HCT116 (cell line): ENCODE measurements around the gene CACNB1.

Experiments used
- CEBPB ChIP-seq: IDR thresholded peaks from 2 replicates; pipeline ENCODE4 v1.6.1; 2012; ENCODE audit warnings: low read depth
- CTCF ChIP-seq, 3 experiments: fragments of 200-600 bp in 1 of 3; sonication (generic) in 1 of 3; IDR thresholded peaks in 2 of 3; conservative IDR thresholded peaks in 1 of 3; 2 replicates each; pipeline ENCODE4 v1.5.1; 2012 to 2017; ENCODE audit warnings: low read depth in 2 of 3, low read length in 2 of 3, antibody characterized with exemption in 1 of 3, borderline replicate concordance in 1 of 3, control low read depth in 1 of 3, mild to moderate bottlenecking in 1 of 3, mixed read lengths in 1 of 3, mixed run types in 1 of 3, moderate library complexity in 1 of 3; ENCODE audit not compliant: insufficient read depth in 1 of 3
- POLR2A ChIP-seq: IDR thresholded peaks from 2 replicates; pipeline ENCODE4 v1.7.0; 2011; ENCODE audit warnings: borderline replicate concordance; ENCODE audit not compliant: insufficient read depth, insufficient read length; ENCODE audit errors: extremely low read depth
- RAD21 ChIP-seq: IDR thresholded peaks from 2 replicates; pipeline ENCODE4 v1.6.1; 2012; ENCODE audit warnings: low read depth, mild to moderate bottlenecking

GRCh38 chr17:39244600-39245570 is 47.4 kb upstream of the CACNB1 start:
- TF ChIP-seq POLR2A, result no peak
- peak; percentile 91 to 96 (median 95) for TF ChIP-seq CTCF (IDR thresholded peaks at IDR 0.05 in 2 of 3, conservative IDR thresholded peaks at IDR 0.05 in 1 of 3; ENCODE audit: borderline replicate concordance in 1 of 3, insufficient read depth in 1 of 3, low read depth in 2 of 3, low read length in 2 of 3)
- TF ChIP-seq CEBPB, result no peak
- peak; percentile 95 for TF ChIP-seq RAD21
